Colon (tissue), 2 donors: Measurements from ENCODE around the gene SEL1L2.

Source experiments
- FAIRE-seq: peaks from 2 replicates; lab custom pipeline; 2012; peaks lifted over from hg19 to GRCh38; lab: Jason Lieb, UNC
- donor health status: control.
- donor health status: control.

SEL1L2 gene

DNA sequence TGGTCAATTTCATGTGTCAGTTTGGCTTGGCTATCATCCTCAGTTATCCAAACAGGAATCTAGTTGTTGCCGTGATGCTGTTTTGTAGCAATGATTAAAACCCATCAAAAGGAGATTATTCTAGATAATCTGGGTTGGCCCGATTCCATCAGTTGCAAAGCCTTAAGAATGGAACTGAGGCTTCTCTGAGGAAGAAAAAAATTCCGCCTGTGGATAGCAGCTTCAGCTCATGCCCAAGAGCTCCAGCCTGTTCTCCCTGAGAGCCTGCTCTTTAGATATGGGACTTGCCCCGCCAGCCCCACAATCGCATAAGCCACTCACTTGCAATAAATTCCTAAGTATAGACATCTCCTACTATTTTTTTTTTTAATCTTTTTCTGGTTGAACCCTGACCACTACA lies 61.5 kb downstream of the SEL1L2 start:
- FAIRE-seq: no peak

DNA sequence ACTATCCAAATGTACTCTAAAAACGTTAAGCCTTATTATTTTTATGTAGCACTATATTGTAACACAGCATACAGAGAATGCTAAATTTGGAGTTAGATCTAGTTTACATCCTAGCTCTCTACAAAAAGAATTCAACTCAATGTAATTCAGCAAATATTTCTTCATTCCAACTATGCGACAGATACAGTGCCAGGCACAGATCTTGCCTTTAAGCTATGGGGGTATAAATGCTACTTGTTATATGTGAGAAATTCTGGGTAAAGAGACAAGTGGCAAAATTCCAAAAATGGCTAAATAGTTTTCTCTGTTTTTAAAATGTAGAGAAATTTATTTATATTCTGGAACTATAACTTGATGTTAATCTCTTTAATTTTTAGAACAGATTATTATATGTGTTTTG lies 63.2 kb downstream of the SEL1L2 start:
- no peak for FAIRE-seq

DNA sequence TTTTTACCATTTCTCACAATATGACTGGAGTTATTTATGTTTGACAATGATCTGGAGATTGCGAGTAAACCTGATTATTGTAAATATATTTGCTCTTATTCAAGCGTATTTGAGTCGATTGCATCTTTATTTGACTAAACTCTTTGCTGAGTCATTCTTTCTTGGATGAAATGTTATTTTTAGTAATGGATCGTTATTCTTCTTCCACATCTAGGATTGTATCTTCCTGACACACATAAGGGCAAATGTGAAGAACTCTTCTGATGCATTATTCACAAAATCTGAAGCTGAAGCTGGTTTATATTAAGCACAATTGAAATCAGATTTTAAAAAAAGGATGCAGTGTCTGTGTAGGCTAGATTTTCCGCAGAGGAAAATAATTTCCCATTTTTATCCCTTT lies 68.2 kb downstream of the SEL1L2 start:
- no peak for FAIRE-seq

DNA sequence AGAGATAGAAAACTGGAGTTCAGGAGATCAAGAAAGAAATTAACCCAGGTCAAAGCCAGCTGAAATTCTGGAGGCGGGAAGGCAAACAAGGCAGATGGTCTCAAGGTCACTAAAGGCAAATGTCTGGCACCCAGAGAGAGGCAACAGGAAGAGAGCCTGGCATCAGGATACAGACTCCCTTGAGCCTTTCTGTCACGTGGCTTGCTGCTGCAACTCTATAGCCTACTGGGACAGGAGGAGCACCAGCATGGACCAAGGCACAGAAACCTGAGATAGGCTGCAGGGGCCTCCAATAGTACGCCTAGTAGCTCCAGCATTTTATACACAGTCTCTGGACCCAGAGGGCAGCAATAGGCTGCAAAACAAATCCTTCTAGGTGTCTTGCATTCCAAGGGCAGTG lies 75.1 kb downstream of the SEL1L2 start:
- FAIRE-seq: no peak

DNA sequence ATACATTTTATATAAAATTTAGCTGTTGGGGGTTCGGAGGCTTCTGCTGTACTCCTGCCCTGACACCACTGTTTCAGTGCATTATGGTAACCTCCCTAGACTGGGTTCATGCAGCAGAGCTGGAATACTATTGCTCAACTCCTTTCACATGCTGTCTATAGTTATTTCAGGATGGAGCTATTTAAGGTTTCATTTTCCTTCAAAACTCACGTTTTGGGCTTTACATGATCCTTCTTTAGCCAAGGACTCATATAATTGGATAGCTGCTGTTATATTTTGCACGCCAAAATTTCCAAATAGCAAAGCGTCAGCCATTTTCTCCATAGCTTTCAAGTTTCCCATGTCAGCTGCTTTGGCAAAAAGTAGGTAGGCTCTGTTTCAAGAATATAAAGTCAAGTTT lies 76.8 kb downstream of the SEL1L2 start:
- no peak for FAIRE-seq

DNA sequence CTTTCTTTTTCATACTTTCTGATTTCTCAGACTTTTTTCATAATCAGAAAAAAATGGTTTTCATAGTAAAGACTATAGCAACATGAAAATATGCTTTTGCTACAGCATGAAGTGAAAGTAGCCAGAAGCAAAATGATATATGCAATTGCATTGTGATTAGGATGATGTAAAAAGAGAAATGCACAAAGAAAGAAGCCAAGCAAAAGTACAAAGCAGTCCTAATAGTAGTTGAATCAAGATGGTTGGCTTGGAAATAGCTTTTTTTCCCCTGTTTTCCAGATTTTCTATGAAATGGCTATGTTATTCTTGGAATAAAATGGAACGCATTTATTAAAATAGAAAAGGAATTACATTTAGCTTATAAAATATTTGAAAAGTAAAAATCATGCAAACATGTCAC lies 77.3 kb downstream of the SEL1L2 start:
- no peak for FAIRE-seq

DNA sequence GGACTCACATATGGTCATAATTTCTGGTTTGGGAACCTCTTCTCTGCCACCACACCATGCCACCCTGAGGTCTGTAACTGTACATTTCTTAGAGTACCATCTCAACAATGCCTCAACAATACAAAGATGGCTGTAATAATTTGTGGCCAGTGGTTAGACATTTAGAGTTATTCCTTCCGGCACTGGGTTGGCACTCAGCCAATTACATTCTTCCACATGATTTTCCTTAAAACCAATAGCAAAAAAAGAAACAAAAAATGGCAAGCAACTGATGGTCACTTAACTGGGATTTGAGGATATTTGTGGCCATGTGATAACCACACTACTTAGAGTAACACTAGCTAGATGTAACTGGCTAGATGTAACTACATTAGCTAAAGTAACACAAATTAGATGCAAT lies 79.9 kb downstream of the SEL1L2 start:
- no peak for FAIRE-seq

DNA sequence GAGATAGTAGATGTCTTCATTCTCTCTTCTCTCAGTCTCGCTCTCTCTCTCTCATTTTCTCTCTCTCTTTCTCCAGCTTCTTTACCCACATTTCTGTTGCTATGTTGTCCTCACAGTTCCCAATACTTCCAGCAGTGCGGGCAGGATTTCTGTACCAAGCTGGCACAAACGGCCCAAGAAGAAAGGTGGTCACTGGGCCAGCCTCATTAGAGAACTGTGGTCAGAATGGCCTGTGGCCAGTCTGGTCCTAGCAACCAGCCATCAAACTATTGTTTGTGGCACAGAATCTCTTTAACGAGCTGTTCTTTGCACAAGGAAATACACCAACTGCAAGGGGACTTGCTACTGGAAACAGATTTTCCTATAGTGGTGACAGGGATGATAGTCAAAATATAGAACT lies 81.3 kb downstream of the SEL1L2 start:
- no peak for FAIRE-seq

DNA sequence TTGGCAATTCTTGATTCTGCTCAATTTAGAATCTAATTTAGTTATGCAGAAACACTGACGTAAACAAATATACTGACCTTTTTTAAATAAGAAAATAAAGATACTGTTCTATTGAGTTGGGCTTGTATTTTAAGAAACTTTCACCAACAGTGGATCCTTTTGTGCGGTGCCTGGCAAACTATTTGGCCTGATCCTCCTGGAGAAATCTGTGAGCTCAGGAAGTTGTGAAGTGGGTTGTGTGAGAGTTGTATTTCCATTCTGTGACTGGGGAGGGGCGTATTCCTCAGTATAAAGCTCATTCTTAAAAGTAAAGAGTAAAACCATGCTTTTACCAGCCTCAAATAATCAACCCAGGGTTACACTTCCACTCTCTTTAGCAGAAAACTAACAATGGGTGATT lies 85.6 kb downstream of the SEL1L2 start:
- FAIRE-seq: no peak

DNA sequence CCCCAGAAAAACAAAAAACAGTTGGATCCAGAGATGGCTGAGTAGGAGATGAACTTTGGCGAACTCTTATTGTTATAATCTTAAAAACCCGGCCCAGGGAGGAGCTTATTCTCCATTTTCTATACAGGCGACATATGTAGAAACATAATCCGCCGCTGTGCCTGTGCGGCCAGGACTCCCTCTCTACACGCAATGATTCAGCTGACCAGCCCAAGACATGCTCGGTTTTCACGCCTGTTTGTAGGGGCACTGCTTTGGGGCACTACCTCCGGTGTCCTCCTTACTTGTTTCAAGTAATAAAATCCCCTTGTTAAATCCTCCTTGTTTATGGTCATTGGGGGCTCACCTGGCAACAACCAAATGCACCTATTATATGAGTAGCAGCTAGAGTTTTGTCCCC lies 89.9 kb downstream of the SEL1L2 start:
- FAIRE-seq: no peak

DNA sequence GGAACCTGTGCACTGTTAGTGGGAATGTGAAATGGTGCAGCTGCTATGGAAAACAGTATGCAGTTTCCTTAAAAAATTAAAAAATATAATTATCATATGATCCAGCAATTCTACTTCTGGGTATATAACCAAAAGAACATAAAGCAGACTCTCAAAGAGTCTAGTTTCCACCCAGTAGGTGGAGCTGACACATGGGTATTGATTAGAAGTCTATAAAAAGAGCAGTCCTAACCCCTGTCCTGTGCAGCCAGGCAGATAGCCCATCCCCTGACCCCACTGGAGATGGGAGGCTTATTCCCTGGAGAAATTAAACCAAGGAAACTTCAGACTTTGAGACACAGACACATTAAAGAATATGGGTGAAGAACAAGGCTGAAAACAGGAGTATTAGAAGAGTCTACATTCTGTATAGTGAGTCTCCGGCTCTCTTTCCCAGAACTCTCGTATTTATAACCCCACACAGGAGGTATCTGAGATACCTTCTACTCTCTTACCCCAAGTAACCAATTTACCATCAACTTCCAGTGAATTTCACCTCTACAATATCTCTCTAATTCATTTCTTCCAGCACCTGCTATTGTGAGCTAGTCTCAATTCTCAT lies 92.3 kb downstream of the SEL1L2 start:
- no peak for FAIRE-seq

DNA sequence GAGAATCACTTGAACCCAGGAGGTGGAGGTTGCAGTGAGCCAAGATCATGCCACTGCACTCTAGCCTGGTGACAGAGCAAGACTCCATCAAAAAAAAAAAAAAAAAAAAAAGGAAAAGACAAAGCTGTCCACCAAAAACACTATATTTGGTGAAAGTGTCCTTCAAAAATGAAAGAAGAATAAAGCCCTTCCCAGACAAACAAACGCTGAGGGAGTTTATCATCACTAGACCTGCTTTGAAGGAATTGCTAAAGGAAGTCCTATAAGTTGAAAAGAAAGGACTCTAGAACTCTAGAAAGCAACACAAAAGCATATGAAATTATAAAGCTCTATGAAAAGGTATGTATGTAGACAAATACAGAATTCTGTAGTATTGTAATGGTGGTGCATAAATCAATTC lies 98.8 kb downstream of the SEL1L2 start:
- FAIRE-seq: no peak

DNA sequence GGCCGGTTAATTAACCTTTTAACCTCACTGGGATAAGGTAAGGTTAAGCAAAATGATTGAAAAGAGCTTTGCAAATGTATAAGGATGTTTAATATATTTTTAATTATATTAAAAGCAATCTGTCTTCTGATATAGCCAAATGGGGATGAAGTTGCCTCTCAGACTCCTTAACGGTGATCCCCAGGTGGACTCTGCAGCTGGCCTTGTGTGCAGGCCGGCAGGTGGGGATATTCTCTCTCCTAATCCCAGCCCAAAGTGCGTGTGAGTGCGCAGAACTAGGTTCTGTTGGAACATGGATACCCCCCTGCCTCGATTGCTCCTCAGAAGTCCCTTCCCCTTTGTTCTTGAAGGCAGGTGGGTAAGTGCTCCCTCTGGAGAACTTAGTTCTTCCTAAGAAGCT lies 105.6 kb downstream of the SEL1L2 start:
- no peak for FAIRE-seq

DNA sequence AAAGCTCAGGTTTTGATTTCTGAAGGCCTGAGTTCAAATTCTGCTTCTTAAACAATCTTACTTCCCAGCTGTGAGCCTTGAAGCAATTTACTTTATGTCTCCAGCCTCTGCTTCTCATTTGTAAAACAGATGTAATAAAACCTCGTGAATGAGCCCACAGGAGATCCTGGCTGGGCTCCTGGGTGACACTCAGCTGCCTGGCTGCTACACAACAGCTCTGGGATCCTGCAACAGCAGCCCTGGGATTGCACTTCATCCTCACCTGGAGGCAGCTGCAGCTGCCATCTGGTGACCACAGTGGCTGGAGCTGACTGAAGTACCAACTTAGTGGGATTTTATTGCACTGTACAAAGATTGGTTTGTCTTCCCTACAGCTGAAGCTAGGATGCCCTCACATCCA lies 107.0 kb downstream of the SEL1L2 start:
- FAIRE-seq: no peak

DNA sequence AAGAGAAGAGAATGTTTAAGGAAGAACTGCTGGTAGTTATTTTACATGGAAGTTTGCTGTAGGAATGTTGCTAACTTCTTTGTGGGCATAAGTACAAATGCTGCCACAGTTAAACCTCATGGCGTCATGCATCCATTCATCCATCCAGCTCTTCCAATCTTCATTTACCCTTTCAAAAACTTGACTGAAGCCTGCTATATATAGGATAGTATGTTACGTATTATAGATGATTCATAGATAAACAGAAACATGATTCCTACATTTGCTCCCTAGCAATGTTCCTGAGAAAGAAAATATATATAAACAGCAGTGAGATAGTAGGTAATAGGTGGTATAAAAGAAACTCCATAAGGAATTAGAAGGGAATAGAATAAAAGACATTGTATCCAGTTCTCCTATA lies 111.8 kb downstream of the SEL1L2 start:
- no peak for FAIRE-seq

DNA sequence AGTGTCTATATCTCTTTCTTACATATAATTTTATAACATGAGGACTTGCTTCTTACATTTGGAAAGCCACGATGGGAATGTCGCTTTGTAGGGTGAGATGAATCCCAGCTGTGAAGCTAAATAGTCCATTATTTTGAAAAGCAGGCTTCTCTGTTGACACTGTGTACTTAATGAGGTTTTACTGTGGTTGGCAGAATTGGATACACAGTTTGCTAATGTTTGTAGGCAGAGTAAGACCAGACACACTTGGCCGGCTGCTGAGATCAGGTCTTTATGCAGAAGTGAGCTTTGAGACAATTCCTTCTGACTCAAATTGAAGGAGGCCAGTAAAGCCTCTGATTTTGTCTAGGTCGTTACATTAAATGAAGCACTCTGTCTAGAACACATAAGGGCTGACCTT lies 112.6 kb downstream of the SEL1L2 start:
- FAIRE-seq: no peak

DNA sequence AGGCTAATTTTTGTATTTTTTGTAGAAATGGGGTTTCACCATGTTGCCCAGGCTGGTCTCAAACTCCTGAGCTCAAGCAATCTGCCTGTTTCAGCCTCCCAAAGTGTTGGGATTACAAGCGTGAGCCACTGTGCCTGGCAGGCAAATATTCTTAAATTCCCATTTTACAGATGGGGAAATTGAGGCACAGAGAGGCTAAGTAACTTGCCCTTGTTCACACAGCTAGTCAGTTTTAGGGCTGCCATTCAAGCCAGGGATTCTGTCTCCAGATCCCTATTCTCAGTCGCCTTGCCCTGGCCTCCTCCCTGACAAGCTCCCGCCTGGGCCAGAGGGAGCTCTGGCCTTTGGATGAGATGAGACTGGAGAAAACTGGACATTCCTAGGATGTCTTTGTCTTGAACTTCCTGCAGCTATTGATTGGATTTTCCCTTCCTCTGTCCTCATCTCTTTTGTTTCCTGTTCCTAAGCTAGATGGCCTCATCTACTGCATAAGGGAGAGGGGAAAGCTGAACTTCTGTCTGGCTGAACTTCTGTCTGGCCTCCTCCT lies 115.1 kb downstream of the SEL1L2 start:
- FAIRE-seq: no peak

DNA sequence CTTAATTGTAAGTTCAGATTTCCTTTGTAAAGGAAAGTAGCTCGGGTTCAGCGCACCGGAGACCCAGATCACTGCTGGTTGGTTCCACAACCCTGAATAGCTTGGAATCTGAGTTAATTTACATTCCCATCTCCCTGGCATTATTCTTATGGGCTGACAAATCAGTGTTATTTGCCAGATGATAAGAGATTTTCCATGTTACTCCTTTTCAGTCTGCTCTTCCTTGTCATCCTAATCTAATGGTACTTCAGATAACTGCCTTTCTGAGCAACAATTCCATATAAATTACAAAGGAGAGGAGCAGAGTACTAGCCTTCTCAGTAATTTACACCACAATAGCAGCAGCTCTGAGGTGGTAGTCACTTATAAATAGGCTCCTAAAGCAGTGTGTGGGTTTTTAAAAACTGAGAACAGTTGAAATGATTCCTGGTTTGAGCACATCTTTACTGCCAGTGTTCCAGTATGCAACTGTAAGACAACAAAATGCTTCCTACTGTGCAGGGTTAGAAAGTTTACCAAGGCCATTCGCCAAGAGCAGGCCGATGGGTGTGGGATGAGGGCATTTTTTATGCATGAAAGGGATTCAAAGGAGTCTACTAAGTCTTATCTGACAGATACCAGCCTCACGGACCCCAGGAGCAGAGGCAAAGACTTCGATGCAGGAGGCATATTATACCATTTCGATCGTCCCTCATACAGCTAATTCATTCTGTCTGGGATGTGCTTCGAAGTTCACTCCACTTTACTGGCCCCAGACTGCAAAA lies 115.8 kb downstream of the SEL1L2 start:
- FAIRE-seq: no peak

DNA sequence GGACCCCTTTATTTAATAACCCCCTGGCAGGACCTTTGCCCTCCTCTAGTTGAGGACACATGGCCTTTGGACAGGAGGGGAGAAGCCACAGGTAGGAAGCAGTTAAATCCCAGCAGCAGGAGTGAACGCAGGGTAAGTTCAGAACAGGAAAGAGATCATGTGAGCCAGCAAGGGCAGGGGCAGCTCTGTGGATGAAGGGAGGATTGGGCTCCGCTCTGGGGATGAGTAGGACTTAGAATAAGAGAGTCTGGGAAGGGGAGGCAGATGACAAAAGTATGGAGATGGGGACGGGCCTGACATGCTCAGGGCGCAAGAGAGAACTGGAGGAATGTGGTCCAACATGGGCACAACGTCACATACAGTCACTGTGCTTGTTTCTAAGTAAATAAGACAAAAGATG lies 116.6 kb downstream of the SEL1L2 start:
- no peak for FAIRE-seq

DNA sequence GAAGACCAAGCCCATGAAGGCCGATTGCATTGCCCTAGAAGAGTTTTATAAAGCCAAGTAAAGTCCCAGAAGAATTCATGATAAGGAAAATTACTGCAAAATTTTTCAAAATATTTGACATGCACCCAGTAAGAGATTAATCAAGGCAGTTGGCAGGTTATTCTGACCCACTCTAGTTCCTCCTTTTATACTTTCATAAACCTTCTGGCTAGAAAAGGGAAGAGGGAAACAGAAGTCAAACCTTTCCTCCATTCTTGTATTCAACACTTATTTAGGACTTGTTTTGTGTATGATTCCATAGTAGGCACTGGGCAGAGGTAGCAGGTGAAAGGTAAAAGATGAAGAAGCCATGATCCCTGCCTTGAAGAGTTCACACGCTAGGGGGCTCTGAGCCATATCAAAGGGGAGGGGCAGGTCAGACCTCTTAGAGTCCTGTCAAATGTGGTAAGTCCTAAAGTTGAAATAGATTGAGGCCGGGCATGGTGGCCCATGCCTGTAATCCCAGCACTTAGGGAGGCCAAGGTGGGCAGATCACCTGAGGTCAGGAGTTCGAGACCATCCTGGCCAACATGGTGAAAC lies 120.2 kb downstream of the SEL1L2 start:
- FAIRE-seq: no peak

DNA sequence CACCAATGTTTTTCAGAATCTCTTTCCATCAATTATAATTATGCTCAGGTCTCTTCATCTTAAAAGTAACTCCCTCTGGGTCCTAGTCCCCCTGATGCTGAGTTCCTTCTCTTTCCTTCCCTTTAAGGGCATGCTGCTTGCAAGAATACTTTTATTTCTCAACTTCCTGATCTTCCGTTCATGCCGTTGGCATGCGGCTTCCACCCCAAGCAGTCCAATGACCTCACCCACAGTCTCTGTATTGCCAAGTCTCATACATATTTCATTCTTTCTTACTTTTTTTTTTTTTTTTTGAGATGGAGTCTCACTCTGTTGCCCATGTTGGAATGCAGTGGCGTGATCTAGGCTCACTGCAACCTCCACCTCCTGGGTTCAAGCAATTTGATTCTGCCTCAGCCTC lies 122.1 kb downstream of the SEL1L2 start:
- FAIRE-seq: no peak

DNA sequence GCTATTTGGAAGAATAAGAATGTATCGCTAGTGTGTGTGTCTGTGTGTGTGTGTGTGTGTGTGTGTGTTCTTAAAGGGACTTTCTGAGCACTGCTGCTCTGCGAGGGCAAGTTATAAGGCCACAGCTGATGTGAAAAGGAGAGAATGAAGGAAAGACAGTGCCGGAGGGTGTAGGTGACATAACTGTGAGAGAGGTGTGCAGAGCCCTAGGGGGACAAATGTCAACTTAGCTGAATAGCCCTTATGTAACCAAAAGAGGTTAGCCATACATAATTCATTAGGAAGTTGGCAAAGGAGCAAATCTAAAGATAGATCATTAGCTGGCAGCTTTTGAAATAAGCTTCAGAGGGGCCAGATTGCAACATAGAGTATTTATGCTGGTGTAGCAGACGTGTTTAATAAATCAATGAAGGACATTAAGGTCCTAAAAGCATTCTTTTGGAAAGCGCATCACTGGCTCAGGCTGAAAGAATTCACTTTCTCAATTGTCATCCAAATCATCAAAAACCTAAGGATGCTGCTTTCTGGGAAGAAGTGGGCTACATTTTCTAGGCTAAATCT lies 124.5 kb downstream of the SEL1L2 start:
- no peak for FAIRE-seq

DNA sequence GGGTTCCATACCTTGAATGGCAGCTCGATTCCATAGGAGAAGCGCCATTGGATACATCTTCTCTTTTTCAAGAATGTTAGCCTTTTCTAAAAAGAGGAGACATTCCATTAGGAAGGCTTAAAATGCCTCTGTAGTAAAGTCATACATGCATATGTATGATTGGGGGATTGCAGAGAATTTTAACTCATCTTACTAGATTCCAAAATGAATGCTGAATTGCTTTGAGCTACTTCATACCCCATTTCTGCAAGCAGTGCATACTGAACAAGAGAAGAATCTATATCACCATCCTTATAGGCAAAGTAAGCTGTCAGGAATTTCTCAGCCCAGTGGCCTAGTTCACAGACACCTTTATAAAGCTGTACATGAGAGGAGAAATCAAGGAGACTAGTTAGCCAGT lies 125.3 kb downstream of the SEL1L2 start:
- FAIRE-seq: no peak
